ENCODE data around the gene BRF1. TPM values are rescaled to one million over a fixed set of nuclear protein-coding genes. Genes with fewer than 3 reads are reported as not detected.
"Not testable (repeated sequence)": the region's sequence is repeated elsewhere in the genome, so short reads cannot be mapped to it uniquely, and the experiment has no call there.

Gene BRF1
- total RNA-seq, 2 experiments from 2014 or later: 23.7 to 26.4 TPM

GRCh38 chr14:105290621-105291346 lies 10.0 kb downstream of the BRF1 start:
- TF ChIP-seq CTCF (conservative IDR thresholded peaks at IDR 0.05; ENCODE audit: low read length): no peak
- no peak for TF ChIP-seq EZH2phosphoT487 (IDR thresholded peaks at IDR 0.05; ENCODE audit: borderline replicate concordance, low read depth, low read length)
- H3K9me2 ChIP-seq (ENCODE audit: insufficient read depth, low read length): no peaks in the 10 kb centered on the region
- H3K27ac ChIP-seq (ENCODE audit: low read depth, low read length, poor library complexity, severe bottlenecking): no peak overlapping the region
- peaks cover 5% of the 10 kb centered on the region; the same call in 1 of the 2 replicates for H3K79me2 ChIP-seq (ENCODE audit: insufficient read depth, low read depth, low read length)
- peaks cover 7% of the 10 kb centered on the region; the same call in 1 of the 2 replicates for H4K20me1 ChIP-seq (ENCODE audit: insufficient read depth, low read length)
- H3K4me2 ChIP-seq (ENCODE audit: low read length): no peak overlapping the region
- no peak overlapping the region for H3K4me3 ChIP-seq (ENCODE audit: low read depth, low read length, poor library complexity, severe bottlenecking)
- intact Hi-C loops (cut with micrococcal nuclease; ENCODE audit: unreplicated experiment): no loop called here
- H3K9me3 ChIP-seq (ENCODE audit: low read length): no peaks in the 10 kb centered on the region
- no peaks in the 10 kb centered on the region for H3K36me3 ChIP-seq (ENCODE audit: insufficient read depth, low read length)
- DNase-seq (ENCODE audit: low spot score): no peak
- BruUV-seq (replicated peaks): no TSS peak
- H3K4me1 ChIP-seq (ENCODE audit: insufficient read depth, low read length, poor library complexity, severe bottlenecking): peaks cover 16% of the 10 kb centered on the region
- no peak overlapping the region for H2AFZ ChIP-seq (ENCODE audit: low read length)
- ChIA-PET CTCF (ENCODE audit: unreplicated experiment) (no interaction called here), POLR2A (no interaction called here)

GRCh38 chr14:105288936-105289335 lies 11.9 kb downstream of the BRF1 start:
- ChIA-PET POLR2A (interaction anchor here (0.6 to 1.1 kb wide), 2 partner anchors 66 to 222 kb away, joined by 3 read pairs; no protein-coding TSS in a partner anchor), CTCF (ENCODE audit: unreplicated experiment) (interaction anchor here (0.9 kb wide), 1 partner anchor 12 kb away, joined by 4 read pairs; the partner anchor contains the start of gene BRF1)
- H4K20me1 ChIP-seq (ENCODE audit: insufficient read depth, low read length); H3K79me2 ChIP-seq (ENCODE audit: insufficient read depth, low read depth, low read length); H3K4me3 ChIP-seq (ENCODE audit: low read depth, low read length, poor library complexity, severe bottlenecking); intact Hi-C loops (cut with micrococcal nuclease; ENCODE audit: unreplicated experiment); H3K27ac ChIP-seq (ENCODE audit: low read depth, low read length, poor library complexity, severe bottlenecking); H3K9me3 ChIP-seq (ENCODE audit: low read length); DNase-seq (ENCODE audit: low spot score); H3K4me1 ChIP-seq (ENCODE audit: insufficient read depth, low read length, poor library complexity, severe bottlenecking); H3K36me3 ChIP-seq (ENCODE audit: insufficient read depth, low read length); H2AFZ ChIP-seq (ENCODE audit: low read length); H3K9me2 ChIP-seq (ENCODE audit: insufficient read depth, low read length); BruUV-seq (replicated peaks); H3K4me2 ChIP-seq (ENCODE audit: low read length): not testable (repeated sequence)

GRCh38 chr14:105287249-105288102 lies 13.3 kb downstream of the BRF1 start:
- POLR2A ChIA-PET: no interaction called here
- no peaks in the 10 kb centered on the region for H3K79me2 ChIP-seq (ENCODE audit: insufficient read depth, low read depth, low read length)
- no peaks in the 10 kb centered on the region for H3K9me2 ChIP-seq (ENCODE audit: insufficient read depth, low read length)
- DNase-seq (ENCODE audit: low spot score): no peak
- no peak overlapping the region for H2AFZ ChIP-seq (ENCODE audit: low read length)
- no peak overlapping the region for H3K4me3 ChIP-seq (ENCODE audit: low read depth, low read length, poor library complexity, severe bottlenecking)
- CTCF ChIA-PET (ENCODE audit: unreplicated experiment): no interaction called here
- H3K36me3 ChIP-seq (ENCODE audit: insufficient read depth, low read length): no peaks in the 10 kb centered on the region
- H4K20me1 ChIP-seq (ENCODE audit: insufficient read depth, low read length): no peaks in the 10 kb centered on the region; the same call in 1 of the 2 replicates
- BruUV-seq (replicated peaks): no TSS peak
- intact Hi-C loops (cut with micrococcal nuclease; ENCODE audit: unreplicated experiment): no loop called here
- H3K9me3 ChIP-seq (ENCODE audit: low read length): no peaks in the 10 kb centered on the region
- H3K27ac ChIP-seq (ENCODE audit: low read depth, low read length, poor library complexity, severe bottlenecking): no peak overlapping the region
- no peak overlapping the region for H3K4me2 ChIP-seq (ENCODE audit: low read length)
- TF ChIP-seq CTCF (conservative IDR thresholded peaks at IDR 0.05; ENCODE audit: low read length) (no peak), EZH2phosphoT487 (IDR thresholded peaks at IDR 0.05; ENCODE audit: borderline replicate concordance, low read depth, low read length) (no peak)
- no peaks in the 10 kb centered on the region for H3K4me1 ChIP-seq (ENCODE audit: insufficient read depth, low read length, poor library complexity, severe bottlenecking)

Data from OCI-LY7 (cell line).